ENCODE measurements around the gene PSMA6.

Gene PSMA6

DNA sequence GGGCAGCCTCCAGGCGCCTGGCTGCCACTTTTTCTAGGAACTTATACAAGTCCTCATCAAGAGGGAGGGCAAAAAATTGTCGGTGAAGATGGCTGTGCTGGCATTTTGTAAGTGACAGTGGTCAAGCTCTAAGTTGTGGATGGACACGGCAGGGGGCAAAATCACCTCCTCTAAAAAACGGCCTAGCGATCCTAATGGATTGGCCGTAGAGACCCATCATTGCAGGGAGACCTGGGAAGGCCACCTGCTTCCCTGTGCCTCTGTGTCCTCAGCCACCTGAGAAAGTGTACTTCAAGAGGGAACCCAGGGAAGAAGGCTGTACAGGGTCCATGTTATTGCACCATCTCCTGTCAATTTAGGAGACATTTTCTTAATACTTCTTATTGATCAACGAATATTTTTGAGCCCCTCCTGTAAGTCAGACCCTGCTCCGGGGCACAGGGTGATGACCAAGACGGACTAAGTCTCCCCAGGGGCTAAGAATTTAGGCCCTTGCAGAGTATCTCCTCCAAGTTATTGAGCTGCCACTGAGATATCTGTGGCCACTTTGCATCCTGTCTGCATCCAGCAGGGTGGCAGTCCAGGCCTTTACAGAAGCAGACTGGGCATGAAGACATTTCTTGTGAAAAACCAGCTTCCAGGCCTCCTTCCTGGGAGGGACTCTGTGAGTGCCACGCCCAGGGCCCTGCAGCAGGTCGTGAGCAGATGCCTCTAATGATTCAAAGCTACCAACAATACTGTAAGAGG lies 40.5 kb downstream of the PSMA6 start:
- H3K27me3 ChIP-seq (ENCODE audit: insufficient read depth, poor library complexity, severe bottlenecking) = no peaks in the 10 kb centered on the region
- no peak overlapping the region for H3K4me3 ChIP-seq (replicated peaks; ENCODE audit: insufficient read depth, low read length)
- no peak overlapping the region for H3K27ac ChIP-seq (replicated peaks)
- no peak for TF ChIP-seq GABPA (IDR thresholded peaks at IDR 0.05; ENCODE audit: low read depth)
- TF ChIP-seq, protein P1, sequence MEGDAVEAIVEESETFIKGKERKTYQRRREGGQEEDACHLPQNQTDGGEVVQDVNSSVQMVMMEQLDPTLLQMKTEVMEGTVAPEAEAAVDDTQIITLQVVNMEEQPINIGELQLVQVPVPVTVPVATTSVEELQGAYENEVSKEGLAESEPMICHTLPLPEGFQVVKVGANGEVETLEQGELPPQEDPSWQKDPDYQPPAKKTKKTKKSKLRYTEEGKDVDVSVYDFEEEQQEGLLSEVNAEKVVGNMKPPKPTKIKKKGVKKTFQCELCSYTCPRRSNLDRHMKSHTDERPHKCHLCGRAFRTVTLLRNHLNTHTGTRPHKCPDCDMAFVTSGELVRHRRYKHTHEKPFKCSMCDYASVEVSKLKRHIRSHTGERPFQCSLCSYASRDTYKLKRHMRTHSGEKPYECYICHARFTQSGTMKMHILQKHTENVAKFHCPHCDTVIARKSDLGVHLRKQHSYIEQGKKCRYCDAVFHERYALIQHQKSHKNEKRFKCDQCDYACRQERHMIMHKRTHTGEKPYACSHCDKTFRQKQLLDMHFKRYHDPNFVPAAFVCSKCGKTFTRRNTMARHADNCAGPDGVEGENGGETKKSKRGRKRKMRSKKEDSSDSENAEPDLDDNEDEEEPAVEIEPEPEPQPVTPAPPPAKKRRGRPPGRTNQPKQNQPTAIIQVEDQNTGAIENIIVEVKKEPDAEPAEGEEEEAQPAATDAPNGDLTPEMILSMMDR (IDR thresholded peaks at IDR 0.05; ENCODE audit: insufficient read depth, low read length) = no peak
- TF ChIP-seq, protein P2, sequence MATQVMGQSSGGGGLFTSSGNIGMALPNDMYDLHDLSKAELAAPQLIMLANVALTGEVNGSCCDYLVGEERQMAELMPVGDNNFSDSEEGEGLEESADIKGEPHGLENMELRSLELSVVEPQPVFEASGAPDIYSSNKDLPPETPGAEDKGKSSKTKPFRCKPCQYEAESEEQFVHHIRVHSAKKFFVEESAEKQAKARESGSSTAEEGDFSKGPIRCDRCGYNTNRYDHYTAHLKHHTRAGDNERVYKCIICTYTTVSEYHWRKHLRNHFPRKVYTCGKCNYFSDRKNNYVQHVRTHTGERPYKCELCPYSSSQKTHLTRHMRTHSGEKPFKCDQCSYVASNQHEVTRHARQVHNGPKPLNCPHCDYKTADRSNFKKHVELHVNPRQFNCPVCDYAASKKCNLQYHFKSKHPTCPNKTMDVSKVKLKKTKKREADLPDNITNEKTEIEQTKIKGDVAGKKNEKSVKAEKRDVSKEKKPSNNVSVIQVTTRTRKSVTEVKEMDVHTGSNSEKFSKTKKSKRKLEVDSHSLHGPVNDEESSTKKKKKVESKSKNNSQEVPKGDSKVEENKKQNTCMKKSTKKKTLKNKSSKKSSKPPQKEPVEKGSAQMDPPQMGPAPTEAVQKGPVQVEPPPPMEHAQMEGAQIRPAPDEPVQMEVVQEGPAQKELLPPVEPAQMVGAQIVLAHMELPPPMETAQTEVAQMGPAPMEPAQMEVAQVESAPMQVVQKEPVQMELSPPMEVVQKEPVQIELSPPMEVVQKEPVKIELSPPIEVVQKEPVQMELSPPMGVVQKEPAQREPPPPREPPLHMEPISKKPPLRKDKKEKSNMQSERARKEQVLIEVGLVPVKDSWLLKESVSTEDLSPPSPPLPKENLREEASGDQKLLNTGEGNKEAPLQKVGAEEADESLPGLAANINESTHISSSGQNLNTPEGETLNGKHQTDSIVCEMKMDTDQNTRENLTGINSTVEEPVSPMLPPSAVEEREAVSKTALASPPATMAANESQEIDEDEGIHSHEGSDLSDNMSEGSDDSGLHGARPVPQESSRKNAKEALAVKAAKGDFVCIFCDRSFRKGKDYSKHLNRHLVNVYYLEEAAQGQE (IDR thresholded peaks at IDR 0.05; ENCODE audit: insufficient replicate concordance, low read depth) = no peak
- no peak for TF ChIP-seq SPI1 (IDR thresholded peaks at IDR 0.05; ENCODE audit: borderline replicate concordance, low read depth)
- TF ChIP-seq POLR2AphosphoS5 (IDR thresholded peaks at IDR 0.05; ENCODE audit: low read depth) = no peak
- peak in 1 of 2 experiments; percentile 59 for DNase-seq (ENCODE audit: low read depth in 1 of 2, low spot score in 1 of 2)

DNA sequence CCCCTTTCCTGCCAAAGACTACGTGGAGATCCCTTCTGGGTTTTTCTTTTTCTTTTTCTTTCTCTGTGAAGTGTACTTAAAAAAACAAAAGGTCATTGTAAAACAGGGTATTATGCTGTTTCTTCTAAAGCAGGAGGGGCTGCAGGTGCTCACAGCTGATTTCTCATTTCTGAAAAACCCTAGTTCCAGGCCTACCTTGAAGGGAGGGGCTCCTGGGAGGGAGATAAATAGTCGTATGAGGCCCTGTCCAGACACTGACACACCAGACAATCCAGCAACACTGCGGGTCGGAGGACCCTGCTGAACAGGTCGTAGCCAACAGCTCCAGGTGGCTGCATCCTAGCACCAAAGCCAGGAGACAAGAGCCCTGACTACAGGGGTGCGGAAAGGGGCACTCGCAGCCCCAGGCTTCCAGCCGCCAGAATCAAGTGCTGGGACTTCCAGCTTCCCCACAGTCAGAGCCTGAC lies 41.1 kb downstream of the PSMA6 start:
- no peak overlapping the region for H3K27ac ChIP-seq (replicated peaks)
- H3K4me3 ChIP-seq (replicated peaks; ENCODE audit: insufficient read depth, low read length) = no peak overlapping the region
- no peak for DNase-seq (ENCODE audit: low read depth in 1 of 2, low spot score in 1 of 2)
- no peaks in the 10 kb centered on the region for H3K27me3 ChIP-seq (ENCODE audit: insufficient read depth, poor library complexity, severe bottlenecking)
- TF ChIP-seq POLR2AphosphoS5 (IDR thresholded peaks at IDR 0.05; ENCODE audit: low read depth) (no peak), GABPA (IDR thresholded peaks at IDR 0.05; ENCODE audit: low read depth) (no peak), SPI1 (IDR thresholded peaks at IDR 0.05; ENCODE audit: borderline replicate concordance, low read depth) (no peak)
- TF ChIP-seq, protein P2 (IDR thresholded peaks at IDR 0.05; ENCODE audit: insufficient replicate concordance, low read depth) = no peak
- TF ChIP-seq, protein P1 (IDR thresholded peaks at IDR 0.05; ENCODE audit: insufficient read depth, low read length) = no peak

DNA sequence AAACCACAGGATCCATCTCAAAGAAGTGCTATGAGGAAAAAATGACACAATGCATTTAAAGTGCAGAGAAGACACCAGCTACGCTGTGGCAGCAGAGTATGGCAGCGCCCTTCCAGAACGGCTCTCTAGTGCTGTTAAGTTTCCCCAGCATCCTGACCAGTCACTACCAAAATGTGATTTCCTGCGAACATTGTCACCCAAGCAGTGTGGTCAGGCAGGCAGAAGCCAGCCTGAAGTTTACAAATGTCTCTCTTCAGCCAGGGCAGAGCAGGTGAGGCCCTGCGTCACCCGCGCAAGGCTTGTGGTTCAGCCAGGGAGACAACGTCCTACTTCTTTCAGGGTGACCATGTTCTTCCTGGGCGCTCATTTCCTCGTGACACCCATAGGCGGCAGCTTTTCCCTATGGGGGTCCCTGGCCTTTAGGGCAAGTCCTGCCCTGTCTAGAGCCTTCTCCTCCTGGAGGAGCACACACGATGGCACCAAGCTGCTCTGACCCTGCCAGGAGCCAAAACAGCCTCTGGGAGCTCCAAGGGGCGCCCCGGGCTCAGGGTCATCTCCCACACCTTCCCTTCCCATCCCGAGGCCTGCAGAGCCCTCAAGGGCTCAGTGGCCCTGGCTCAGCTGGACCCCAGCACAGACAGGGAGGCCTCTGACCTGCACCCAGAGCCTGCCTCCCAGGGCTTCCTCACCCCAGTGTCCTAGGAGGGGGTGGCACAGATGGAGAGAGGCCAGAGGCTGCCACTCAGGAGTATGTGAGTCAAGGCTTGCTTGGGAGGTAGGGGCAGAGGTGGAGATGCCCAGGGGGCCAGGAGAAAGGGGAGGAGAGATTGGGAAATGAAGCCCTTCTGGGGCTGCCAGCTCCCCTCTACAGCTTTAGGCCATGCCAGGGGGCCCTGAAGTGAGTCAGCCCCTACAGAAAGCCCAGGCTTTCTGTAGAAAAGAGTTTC lies 41.9 kb downstream of the PSMA6 start:
- TF ChIP-seq SPI1 (IDR thresholded peaks at IDR 0.05; ENCODE audit: borderline replicate concordance, low read depth) (no peak), POLR2AphosphoS5 (IDR thresholded peaks at IDR 0.05; ENCODE audit: low read depth) (no peak), GABPA (IDR thresholded peaks at IDR 0.05; ENCODE audit: low read depth) (no peak)
- TF ChIP-seq, protein P1 (IDR thresholded peaks at IDR 0.05; ENCODE audit: insufficient read depth, low read length) = no peak
- TF ChIP-seq, protein P2 (IDR thresholded peaks at IDR 0.05; ENCODE audit: insufficient replicate concordance, low read depth) = no peak
- DNase-seq (ENCODE audit: low read depth in 1 of 2, low spot score in 1 of 2) = no peak
- H3K27ac ChIP-seq (replicated peaks) = no peak overlapping the region

More for the DNA sequence above, 41.9 kb downstream of the PSMA6 start:
- H3K27me3 ChIP-seq (ENCODE audit: insufficient read depth, poor library complexity, severe bottlenecking) = no peaks in the 10 kb centered on the region
- H3K4me3 ChIP-seq (replicated peaks; ENCODE audit: insufficient read depth, low read length) = no peak overlapping the region
